Measurements from ENCODE around the gene SBF1. TPM values are rescaled to one million over a fixed set of nuclear protein-coding genes. Genes with fewer than 3 reads are reported as not detected.

The SBF1 gene
- total and polyA plus RNA-seq, 9 donors = 1.9 to 86.0 (median 58.7) TPM

DNA sequence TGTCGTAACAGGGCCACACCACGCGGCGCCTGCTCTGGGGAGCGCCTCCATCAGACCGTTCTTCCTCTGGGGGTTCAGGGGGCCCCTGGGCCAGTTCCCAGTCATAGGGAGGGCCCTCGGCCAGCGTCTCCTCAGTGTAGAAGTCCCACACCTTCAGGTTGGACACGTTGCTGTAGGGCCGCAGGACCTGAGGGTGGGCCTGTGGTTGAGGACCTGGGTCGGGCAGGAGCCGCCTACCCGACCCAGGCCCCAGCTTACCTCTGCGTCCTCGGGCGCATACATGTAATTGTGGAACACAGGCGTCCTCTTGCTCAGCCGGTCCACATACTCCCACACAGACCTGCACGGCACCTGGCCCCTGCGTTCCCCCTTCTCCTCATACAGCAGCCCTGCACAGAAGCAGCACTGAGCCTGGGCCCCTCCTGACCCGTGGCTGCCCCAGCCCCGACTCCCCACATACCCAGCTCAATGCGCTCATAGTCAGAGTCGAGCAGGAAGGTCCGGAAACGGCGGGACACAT lies 20.2 kb downstream of the SBF1 start:
- TF ChIP-seq POLR2A (IDR thresholded peaks at IDR 0.05) (no peak), EP300 (IDR thresholded peaks at IDR 0.05) (no peak)
- TF ChIP-seq, protein P1, sequence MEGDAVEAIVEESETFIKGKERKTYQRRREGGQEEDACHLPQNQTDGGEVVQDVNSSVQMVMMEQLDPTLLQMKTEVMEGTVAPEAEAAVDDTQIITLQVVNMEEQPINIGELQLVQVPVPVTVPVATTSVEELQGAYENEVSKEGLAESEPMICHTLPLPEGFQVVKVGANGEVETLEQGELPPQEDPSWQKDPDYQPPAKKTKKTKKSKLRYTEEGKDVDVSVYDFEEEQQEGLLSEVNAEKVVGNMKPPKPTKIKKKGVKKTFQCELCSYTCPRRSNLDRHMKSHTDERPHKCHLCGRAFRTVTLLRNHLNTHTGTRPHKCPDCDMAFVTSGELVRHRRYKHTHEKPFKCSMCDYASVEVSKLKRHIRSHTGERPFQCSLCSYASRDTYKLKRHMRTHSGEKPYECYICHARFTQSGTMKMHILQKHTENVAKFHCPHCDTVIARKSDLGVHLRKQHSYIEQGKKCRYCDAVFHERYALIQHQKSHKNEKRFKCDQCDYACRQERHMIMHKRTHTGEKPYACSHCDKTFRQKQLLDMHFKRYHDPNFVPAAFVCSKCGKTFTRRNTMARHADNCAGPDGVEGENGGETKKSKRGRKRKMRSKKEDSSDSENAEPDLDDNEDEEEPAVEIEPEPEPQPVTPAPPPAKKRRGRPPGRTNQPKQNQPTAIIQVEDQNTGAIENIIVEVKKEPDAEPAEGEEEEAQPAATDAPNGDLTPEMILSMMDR (IDR thresholded peaks at IDR 0.05) = no peak
- Histone ChIP-seq H3K4me1 (ENCODE audit: insufficient read depth) (no peaks in the 10 kb centered on the region), H3K27ac (no peak overlapping the region), H3K27me3 (no peaks in the 10 kb centered on the region), H3K4me3 (no peak overlapping the region), H3K9me3 (no peaks in the 10 kb centered on the region), H3K36me3 (no peaks in the 10 kb centered on the region)
- DNase-seq = no peak
- WGBS, 3 donors = 88 to 89% (median 89%) methylated on average over 26 to 27 of the region's 27 CpGs
- intact Hi-C loops (cut with DNase I) = no loop called here

DNA sequence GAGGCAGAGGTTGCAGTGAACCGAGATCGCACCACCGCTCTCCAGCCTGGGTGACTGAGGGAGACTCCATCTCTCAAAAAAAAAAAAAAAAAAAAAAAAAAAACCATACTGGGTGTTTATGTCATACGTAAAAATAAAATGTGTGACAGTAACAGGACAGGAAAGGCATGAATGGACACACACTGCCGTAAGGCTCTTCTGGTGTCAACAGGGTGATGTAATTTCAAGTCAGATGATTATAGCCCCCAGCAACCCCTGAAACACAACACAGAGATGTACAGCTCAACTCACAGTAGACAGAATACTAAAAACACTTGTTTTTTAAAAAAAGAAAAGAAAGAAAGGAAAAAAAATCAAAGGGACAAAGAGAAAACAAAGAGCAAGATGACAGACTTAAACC lies 22.2 kb downstream of the SBF1 start:
- H3K36me3 ChIP-seq = no peaks in the 10 kb centered on the region
- no peak overlapping the region for H3K27ac ChIP-seq
- TF ChIP-seq EP300 (IDR thresholded peaks at IDR 0.05) = no peak
- WGBS, 3 donors = 83 to 90% (median 88%) methylated on average over 5 of the region's 5 CpGs
- no peak for DNase-seq
- H3K27me3 ChIP-seq = no peaks in the 10 kb centered on the region
- no peaks in the 10 kb centered on the region for H3K4me1 ChIP-seq (ENCODE audit: insufficient read depth)
- no peaks in the 10 kb centered on the region for H3K9me3 ChIP-seq
- intact Hi-C loops (cut with DNase I) = no loop called here
- H3K4me3 ChIP-seq = no peak overlapping the region

DNA sequence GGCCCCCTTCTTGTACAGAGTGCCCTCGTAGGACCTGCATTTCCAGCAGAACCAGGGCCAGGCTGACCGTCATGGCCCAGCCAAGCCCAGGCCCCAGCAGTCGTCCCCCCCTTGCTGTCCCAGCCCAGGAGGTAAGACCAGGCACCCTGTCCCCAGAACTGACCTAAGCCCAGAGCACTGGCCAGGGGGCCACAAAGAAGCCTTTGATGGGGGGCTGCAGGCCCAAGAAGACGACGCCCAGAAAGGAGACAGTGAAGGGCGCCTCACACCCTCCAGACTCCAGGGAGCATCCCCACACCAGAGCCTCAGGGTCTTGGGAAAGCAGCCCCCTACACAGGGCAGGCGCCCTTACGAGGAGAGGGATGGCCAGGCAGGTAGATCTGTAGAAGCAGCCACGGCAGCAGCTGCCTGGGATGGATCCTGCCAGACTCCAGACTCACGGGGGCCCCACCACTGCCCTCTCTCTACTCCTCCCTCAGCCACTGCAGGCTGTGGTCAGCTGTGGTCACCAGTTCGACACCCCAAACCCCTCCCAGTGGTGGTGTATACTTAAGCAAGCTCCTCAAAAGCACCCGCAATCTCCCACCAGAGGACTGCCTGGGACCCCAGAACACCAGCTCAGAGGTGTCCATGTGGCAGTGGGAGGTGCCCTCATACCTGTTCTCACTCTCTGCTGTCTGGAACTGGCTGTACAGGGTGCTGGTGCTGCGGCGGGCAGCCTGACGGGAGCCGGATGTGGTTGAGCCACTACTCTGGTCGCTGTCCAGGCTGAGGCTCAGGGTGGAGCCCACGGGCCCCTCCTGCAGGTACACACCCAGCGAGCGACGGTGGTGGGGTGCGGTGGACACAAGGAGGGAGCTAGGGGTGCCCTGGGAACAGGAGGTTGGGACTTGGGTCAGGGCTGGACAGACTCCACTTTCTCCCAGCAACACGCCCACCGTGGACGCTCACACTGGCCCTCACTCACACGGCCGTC lies 27.0 kb downstream of the SBF1 start:
- H3K4me3 ChIP-seq = no peak overlapping the region
- H3K36me3 ChIP-seq = no peaks in the 10 kb centered on the region
- TF ChIP-seq, protein P1 (IDR thresholded peaks at IDR 0.05) = no peak
- TF ChIP-seq EP300 (IDR thresholded peaks at IDR 0.05) (no peak), POLR2A (IDR thresholded peaks at IDR 0.05) (no peak)
- no peaks in the 10 kb centered on the region for H3K9me3 ChIP-seq
- intact Hi-C loops (cut with DNase I) = no loop called here
- 83 to 86% (median 84%) methylated on average over 27 of the region's 27 CpGs for WGBS, 3 donors
- H3K4me1 ChIP-seq (ENCODE audit: insufficient read depth) = peaks cover 9% of the 10 kb centered on the region
- DNase-seq = no peak
- no peak overlapping the region for H3K27ac ChIP-seq
- H3K27me3 ChIP-seq = no peaks in the 10 kb centered on the region

DNA sequence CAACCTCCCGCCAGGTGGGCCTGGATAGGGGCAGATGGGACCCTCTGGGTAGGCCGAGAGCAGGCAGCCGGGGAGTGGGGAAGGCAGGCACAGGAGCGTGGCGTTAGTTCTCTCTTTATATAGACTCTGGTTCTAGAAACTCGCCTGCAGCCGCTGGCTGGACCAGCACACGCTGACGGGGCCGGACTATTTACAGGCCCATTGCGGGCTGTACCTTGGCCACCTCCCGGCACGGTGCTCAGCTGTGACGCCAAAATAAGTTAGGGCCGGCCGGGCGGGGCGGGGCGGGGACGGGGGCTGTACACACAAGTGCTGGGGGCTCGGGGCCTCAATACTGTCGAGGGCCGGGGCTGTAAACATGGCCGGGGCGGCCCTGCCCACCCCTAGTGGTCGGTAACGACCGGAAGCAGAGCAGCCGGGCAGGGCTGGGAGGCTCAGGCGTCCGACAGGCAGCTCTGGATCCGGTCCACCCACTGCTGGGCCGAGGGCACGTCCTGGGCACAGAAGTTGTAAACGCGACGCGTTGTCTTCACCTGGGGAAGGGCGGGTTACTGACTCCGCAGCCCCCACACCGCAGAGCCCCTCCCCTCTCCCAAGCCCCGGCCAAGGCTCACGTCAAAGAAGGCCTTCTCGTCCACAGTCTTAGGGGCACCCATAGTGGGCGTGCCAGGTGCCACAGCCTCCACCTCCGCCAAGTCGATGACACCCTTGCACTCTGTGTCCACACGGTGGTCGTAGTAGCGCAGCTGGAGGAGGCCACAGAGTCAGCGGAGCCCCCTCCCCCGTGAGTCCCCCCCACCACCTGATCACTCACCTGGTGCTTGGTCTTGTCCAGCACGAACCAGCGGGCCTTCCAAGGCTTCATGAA lies 27.9 kb downstream of the SBF1 start:
- Histone ChIP-seq H3K4me3 (no peak overlapping the region), H3K4me1 (ENCODE audit: insufficient read depth) (peaks cover 9% of the 10 kb centered on the region), H3K27me3 (no peaks in the 10 kb centered on the region), H3K36me3 (no peaks in the 10 kb centered on the region), H3K9me3 (no peaks in the 10 kb centered on the region), H3K27ac (no peak overlapping the region)
- TF ChIP-seq POLR2A (IDR thresholded peaks at IDR 0.05) (no peak), EP300 (IDR thresholded peaks at IDR 0.05) (no peak)
- TF ChIP-seq, protein P1 (IDR thresholded peaks at IDR 0.05) = no peak
- no peak for DNase-seq
- 78 to 82% (median 80%) methylated on average over 39 to 54 of the region's 54 CpGs for WGBS, 3 donors
- intact Hi-C loops (cut with DNase I) = no loop called here

Data from ovary (tissue), 9 donors.